Measurements from ENCODE around the gene ERC1.
"Not testable (repeated sequence)": the region's sequence is repeated elsewhere in the genome, so short reads cannot be mapped to it uniquely, and the experiment has no call there.

Gene ERC1

GRCh38 chr12:1131811-1132224 is 140.8 kb downstream of the ERC1 start:
- no peak for TF ChIP-seq CTCF (IDR thresholded peaks at IDR 0.05; ENCODE audit: low read depth, low read length, missing control alignments)
- no peak overlapping the region for H3K4me3 ChIP-seq (ENCODE audit: low read depth, low read length)

GRCh38 chr12:1132311-1132710 is 141.3 kb downstream of the ERC1 start:
- in situ Hi-C loops (cut with HindIII; ENCODE audit: low sequenced_read_pairs) = loop anchor here (5.0 kb wide), 1 partner anchor 45 kb away; no protein-coding TSS in a partner anchor
- DNase-seq (ENCODE audit: low read depth) = no peak
- H3K4me3 ChIP-seq (ENCODE audit: low read depth, low read length) = no peak overlapping the region
- no peak for TF ChIP-seq CTCF (IDR thresholded peaks at IDR 0.05; ENCODE audit: low read depth, low read length, missing control alignments)

More at GRCh38 chr12:1131811-1132224, 140.8 kb downstream of the ERC1 start:
- in situ Hi-C loops (cut with HindIII; ENCODE audit: low sequenced_read_pairs) = loop anchor here (5.0 kb wide), 1 partner anchor 45 kb away; no protein-coding TSS in a partner anchor
- peak; percentile 69 for DNase-seq (ENCODE audit: low read depth)

- no peak for TF ChIP-seq CTCF (IDR thresholded peaks at IDR 0.05; ENCODE audit: low read depth, low read length, missing control alignments)
- DNase-seq (ENCODE audit: low read depth) = no peak
- in situ Hi-C loops (cut with HindIII; ENCODE audit: low sequenced_read_pairs) = no loop called here
Measured at GRCh38 chr12:1138691-1139090, 147.7 kb downstream of the ERC1 start.

GRCh38 chr12:1146758-1147157 is 155.7 kb downstream of the ERC1 start:
- in situ Hi-C loops (cut with HindIII; ENCODE audit: low sequenced_read_pairs) = not testable (repeated sequence)

More at GRCh38 chr12:1138691-1139090, 147.7 kb downstream of the ERC1 start:
- H3K4me3 ChIP-seq (ENCODE audit: low read depth, low read length) = no peak overlapping the region

GRCh38 chr12:1147821-1148220 is 156.8 kb downstream of the ERC1 start:
- no peak overlapping the region for H3K4me3 ChIP-seq (ENCODE audit: low read depth, low read length)
- in situ Hi-C loops (cut with HindIII; ENCODE audit: low sequenced_read_pairs) = no loop called here
- DNase-seq (ENCODE audit: low read depth) = no peak
- no peak for TF ChIP-seq CTCF (IDR thresholded peaks at IDR 0.05; ENCODE audit: low read depth, low read length, missing control alignments)

More at GRCh38 chr12:1146758-1147157, 155.7 kb downstream of the ERC1 start:
- not testable (repeated sequence) for DNase-seq (ENCODE audit: low read depth); H3K4me3 ChIP-seq (ENCODE audit: low read depth, low read length)

- H3K4me3 ChIP-seq (ENCODE audit: low read depth, low read length) = no peak overlapping the region
- in situ Hi-C loops (cut with HindIII; ENCODE audit: low sequenced_read_pairs) = no loop called here
- no peak for TF ChIP-seq CTCF (IDR thresholded peaks at IDR 0.05; ENCODE audit: low read depth, low read length, missing control alignments)
- DNase-seq (ENCODE audit: low read depth) = no peak
Measured at GRCh38 chr12:1157046-1157445, 166.0 kb downstream of the ERC1 start.

- TF ChIP-seq CTCF (IDR thresholded peaks at IDR 0.05; ENCODE audit: low read depth, low read length, missing control alignments) = no peak
- no peak for DNase-seq (ENCODE audit: low read depth)
- no peak overlapping the region for H3K4me3 ChIP-seq (ENCODE audit: low read depth, low read length)
- in situ Hi-C loops (cut with HindIII; ENCODE audit: low sequenced_read_pairs) = no loop called here
Measured at GRCh38 chr12:1161197-1161596, 170.2 kb downstream of the ERC1 start.

Data from astrocyte of the cerebellum (primary cell).